BJ (cell line): ENCODE measurements around the gene PRSS27. TPM values are rescaled to one million over a fixed set of nuclear protein-coding genes. Genes with fewer than 3 reads are reported as not detected.

ENCODE experiments used
- CTCF ChIA-PET: fragments of 350-600 bp; formaldehyde crosslinking; extraction: SDS; loops from one replicate; lab custom pipeline; 2021; ENCODE audit warnings: antibody characterized with exemption, inconsistent platforms; lab: Yijun Ruan, JAX
- POLR2A ChIA-PET: fragments of 300-600 bp; sonication (Branson Sonifier 250); formaldehyde crosslinking; extraction: SDS; loops from one replicate; lab custom pipeline; 2021; ENCODE audit warnings: antibody characterized with exemption; lab: Charles Lee
- DNase-seq: peaks from one replicate; pipeline ENCODE4 v3.0.0-alpha.2; 2011; ENCODE audit warnings: low read depth
- H3K27me3 ChIP-seq: 2 replicates; pipeline ENCODE4 v1.6.0; 2011; ENCODE audit warnings: low read length; ENCODE audit not compliant: control insufficient read depth, insufficient read depth
- H3K36me3 ChIP-seq: 2 replicates; pipeline ENCODE4 v1.5.1; 2011; ENCODE audit warnings: low read length; ENCODE audit not compliant: control insufficient read depth, insufficient read depth
- H3K4me3 ChIP-seq: 2 replicates; pipeline ENCODE4 v1.5.1; 2011; ENCODE audit warnings: low read depth, mild to moderate bottlenecking, control low read depth, low read length
- CTCF ChIP-seq: IDR thresholded peaks from 2 replicates; pipeline ENCODE4 v1.5.1; 2011; ENCODE audit warnings: low read depth, mild to moderate bottlenecking, control low read depth, inconsistent platforms, low read length, moderate library complexity; ENCODE audit not compliant: insufficient read depth
- polyA plus RNA-seq: library from polyadenylated mRNA; depleted of rRNA; stranded (reverse); fragments of >200 nt; gene quantifications from 2 replicates; pipeline ENCODE4 v1.2.3, GENCODE V29; 2011

PRSS27 gene
- polyA plus RNA-seq, 1 experiment = 0.97 TPM

GRCh38 chr16:2751577-2752034 is 31.6 kb upstream of the PRSS27 start:
- POLR2A ChIA-PET = no interaction called here

GRCh38 chr16:2749936-2750335 is 29.9 kb upstream of the PRSS27 start:
- Histone ChIP-seq H3K36me3 (no peaks in the 10 kb centered on the region), H3K4me3 (no peak overlapping the region), H3K27me3 (no peaks in the 10 kb centered on the region)
- POLR2A ChIA-PET = no interaction called here
- CTCF ChIA-PET = no interaction called here
- DNase-seq = no peak
- no peak for TF ChIP-seq CTCF

More at GRCh38 chr16:2751577-2752034, 31.6 kb upstream of the PRSS27 start:
- peaks cover 1% of the 10 kb centered on the region for H3K36me3 ChIP-seq
- DNase-seq = no peak
- CTCF ChIA-PET = interaction anchor here (0.6 kb wide), 1 partner anchor 124 kb away, joined by 3 read pairs; no protein-coding TSS in a partner anchor
- no peak for TF ChIP-seq CTCF
- peak overlapping the region; percentile 92 for H3K4me3 ChIP-seq
- H3K27me3 ChIP-seq = no peaks in the 10 kb centered on the region

- H3K27me3 ChIP-seq = no peaks in the 10 kb centered on the region
- TF ChIP-seq CTCF = no peak
- DNase-seq = no peak
- no peaks in the 10 kb centered on the region for H3K36me3 ChIP-seq
- POLR2A ChIA-PET = no interaction called here
- H3K4me3 ChIP-seq = no peak overlapping the region
- CTCF ChIA-PET = no interaction called here
Measured at GRCh38 chr16:2749476-2749875, 29.5 kb upstream of the PRSS27 start.

GRCh38 chr16:2748757-2749455 is 28.9 kb upstream of the PRSS27 start:
- Histone ChIP-seq H3K36me3 (no peaks in the 10 kb centered on the region), H3K4me3 (no peak overlapping the region), H3K27me3 (no peaks in the 10 kb centered on the region)
- no peak for TF ChIP-seq CTCF
- no peak for DNase-seq
- POLR2A ChIA-PET = interaction anchor here (0.7 kb wide), 1 partner anchor 20 kb away, joined by 6 read pairs; no protein-coding TSS in a partner anchor
- CTCF ChIA-PET = no interaction called here

- H3K27me3 ChIP-seq = no peaks in the 10 kb centered on the region
- ChIA-PET POLR2A (no interaction called here), CTCF (interaction anchor here (1.2 to 1.6 kb wide), 3 partner anchors 9 to 122 kb away, joined by 3 to 4 read pairs (median 3); no protein-coding TSS in a partner anchor)
- no peak overlapping the region for H3K4me3 ChIP-seq
- TF ChIP-seq CTCF = no peak
- no peaks in the 10 kb centered on the region for H3K36me3 ChIP-seq
- DNase-seq = no peak
Measured at GRCh38 chr16:2745961-2746360, 25.9 kb upstream of the PRSS27 start.
